Brain microvascular endothelial cell (primary cell): Measurements from ENCODE around the gene CCL15.

Experiments
- DNase-seq: peaks from one replicate; pipeline ENCODE4 v3.0.0-alpha.2; 2020
- H3K27ac ChIP-seq: fragments of 250-450 bp; sonication (Bioruptor Pico); 2 replicates; pipeline ENCODE4 v1.5.1; 2020; ENCODE audit warnings: mild to moderate bottlenecking, moderate library complexity
- H3K27me3 ChIP-seq: fragments of 250-450 bp; sonication (Bioruptor Pico); replicated peaks from 2 replicates; pipeline ENCODE4 v1.5.1; 2020; ENCODE audit warnings: mild to moderate bottlenecking
- H3K36me3 ChIP-seq: fragments of 250-450 bp; sonication (Bioruptor Pico); replicated peaks from 2 replicates; pipeline ENCODE4 v1.5.1; 2020; ENCODE audit warnings: mild to moderate bottlenecking
- H3K4me3 ChIP-seq: 2 replicates; pipeline ENCODE4 v1.5.1; 2011; ENCODE audit warnings: low read depth, mild to moderate bottlenecking, control low read depth, low read length, moderate library complexity
- in situ Hi-C: cut with HindIII; loops from 2 replicates; pipeline ENCODE4 v1.10.0; 2017; ENCODE audit warnings: low sequenced_read_pairs, low pct_ligation_motif_present
- TF ChIP-seq, protein P1 (sequence below): IDR thresholded peaks from 2 replicates; pipeline ENCODE4 v1.5.1; 2011; ENCODE audit warnings: low read depth, mild to moderate bottlenecking, moderate library complexity, low read length, control low read depth, inconsistent platforms; ENCODE audit errors: missing control alignments

Gene CCL15, protein sequence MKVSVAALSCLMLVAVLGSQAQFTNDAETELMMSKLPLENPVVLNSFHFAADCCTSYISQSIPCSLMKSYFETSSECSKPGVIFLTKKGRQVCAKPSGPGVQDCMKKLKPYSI

DNA sequence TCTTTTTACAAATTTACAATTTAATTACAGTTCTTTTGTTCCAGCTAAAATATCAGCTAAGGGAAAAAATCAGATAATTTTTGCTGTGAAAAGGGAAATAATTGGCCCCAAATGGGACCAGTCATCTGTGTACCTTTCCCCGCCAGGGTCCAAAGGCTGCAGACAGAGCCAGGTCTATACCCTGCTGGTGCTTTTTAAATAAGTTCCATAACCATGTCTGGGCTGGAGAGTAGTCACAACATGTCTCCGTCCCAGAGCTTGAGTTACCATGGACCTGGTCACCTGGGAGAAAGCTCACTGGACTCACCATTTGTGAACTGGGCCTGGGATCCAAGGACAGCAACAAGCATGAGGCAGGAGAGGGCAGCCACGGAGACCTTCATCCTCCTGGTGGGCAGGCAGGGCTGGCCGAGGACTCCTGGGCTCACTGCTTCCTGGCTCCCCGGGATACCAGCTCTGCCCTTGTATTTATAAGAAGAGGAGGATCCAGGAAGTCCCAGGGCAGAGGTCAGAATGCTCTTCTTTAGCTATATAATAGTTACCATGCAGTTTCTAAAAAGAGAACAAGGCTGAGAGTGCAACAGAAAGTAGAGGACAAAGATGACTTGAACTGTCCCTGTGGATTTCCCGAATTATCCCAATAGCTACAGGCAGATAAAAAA lies at the start of gene CCL15:
Gene CCL15, minus strand, starts transcription at position 444 of the 662 bp plus-strand sequence. Its CDS starts 61 bp downstream, at position 383.
- Histone ChIP-seq H3K27me3 (no peaks in the 10 kb centered on the region), H3K4me3 (no peak within 1 kb of the TSS), H3K36me3 (no peaks in the 10 kb centered on the region), H3K27ac (no peak within 1 kb of the TSS)
- in situ Hi-C loops: no loop called here
- TF ChIP-seq, protein P1, sequence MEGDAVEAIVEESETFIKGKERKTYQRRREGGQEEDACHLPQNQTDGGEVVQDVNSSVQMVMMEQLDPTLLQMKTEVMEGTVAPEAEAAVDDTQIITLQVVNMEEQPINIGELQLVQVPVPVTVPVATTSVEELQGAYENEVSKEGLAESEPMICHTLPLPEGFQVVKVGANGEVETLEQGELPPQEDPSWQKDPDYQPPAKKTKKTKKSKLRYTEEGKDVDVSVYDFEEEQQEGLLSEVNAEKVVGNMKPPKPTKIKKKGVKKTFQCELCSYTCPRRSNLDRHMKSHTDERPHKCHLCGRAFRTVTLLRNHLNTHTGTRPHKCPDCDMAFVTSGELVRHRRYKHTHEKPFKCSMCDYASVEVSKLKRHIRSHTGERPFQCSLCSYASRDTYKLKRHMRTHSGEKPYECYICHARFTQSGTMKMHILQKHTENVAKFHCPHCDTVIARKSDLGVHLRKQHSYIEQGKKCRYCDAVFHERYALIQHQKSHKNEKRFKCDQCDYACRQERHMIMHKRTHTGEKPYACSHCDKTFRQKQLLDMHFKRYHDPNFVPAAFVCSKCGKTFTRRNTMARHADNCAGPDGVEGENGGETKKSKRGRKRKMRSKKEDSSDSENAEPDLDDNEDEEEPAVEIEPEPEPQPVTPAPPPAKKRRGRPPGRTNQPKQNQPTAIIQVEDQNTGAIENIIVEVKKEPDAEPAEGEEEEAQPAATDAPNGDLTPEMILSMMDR: no peak
- DNase-seq: no peak

DNA sequence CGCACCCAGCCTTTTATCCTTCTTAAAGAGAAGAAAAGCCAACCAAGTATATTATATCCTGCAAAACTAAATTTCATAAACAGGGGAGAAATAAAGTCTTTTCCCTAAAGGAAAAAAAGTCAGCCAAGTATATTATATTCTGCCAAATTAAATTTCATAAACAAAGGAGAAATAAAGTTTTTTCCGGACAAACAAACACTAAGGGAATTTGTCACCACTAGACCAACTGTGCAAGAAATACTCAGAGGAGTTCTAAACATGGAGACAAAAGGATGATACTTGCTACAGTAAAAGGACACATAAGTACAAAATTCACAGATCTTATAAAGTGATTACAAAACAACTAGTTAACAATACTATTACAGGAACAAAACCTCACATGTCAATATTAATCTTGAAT lies 48.3 kb upstream of the CCL15 start:
- in situ Hi-C loops: no loop called here
- Histone ChIP-seq H3K27ac (no peak overlapping the region), H3K36me3 (no peaks in the 10 kb centered on the region), H3K4me3 (no peak overlapping the region), H3K27me3 (no peaks in the 10 kb centered on the region)
- TF ChIP-seq, protein P1: no peak
- no peak for DNase-seq

DNA sequence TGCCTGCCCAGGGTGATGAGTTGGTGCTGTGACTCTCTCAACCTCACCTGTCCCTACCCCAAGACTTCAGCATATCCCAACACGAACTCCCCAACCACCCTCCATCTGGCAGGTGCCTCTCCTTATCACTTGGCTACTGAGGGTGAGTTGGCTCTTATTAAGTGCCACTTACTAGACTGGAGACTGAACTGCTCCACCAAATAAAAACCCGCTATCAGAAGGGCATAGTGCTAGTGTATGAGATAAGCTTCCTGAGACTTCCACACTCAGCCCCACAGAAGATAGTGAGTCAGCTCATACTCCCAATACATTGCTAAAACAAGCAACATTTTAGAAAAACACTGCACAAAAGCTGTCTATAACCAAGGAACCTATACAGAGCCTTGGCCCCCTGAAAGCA lies 46.7 kb upstream of the CCL15 start:
- in situ Hi-C loops: no loop called here
- TF ChIP-seq, protein P1: no peak
- H3K27me3 ChIP-seq: no peaks in the 10 kb centered on the region

DNA sequence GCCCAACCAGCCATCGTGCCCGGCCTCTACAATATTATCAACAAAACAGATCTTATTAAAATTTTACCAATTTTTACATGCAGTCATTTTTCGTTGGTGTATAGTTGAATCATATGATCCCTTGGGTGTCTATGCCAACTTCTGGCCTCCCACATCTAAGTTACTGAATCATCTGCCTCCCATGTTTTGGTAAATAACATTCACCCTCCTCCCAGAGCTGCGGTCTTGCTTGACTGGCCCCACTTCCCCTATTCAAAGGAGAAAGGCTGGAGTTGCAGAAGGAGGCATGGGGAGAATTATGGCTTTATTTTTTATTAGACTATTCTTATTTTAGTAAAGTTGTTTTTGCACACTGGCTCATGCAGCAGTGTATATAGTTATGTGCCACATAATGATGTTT lies 34.9 kb upstream of the CCL15 start:
- Histone ChIP-seq H3K27me3 (no peaks in the 10 kb centered on the region), H3K36me3 (no peaks in the 10 kb centered on the region), H3K4me3 (no peak overlapping the region), H3K27ac (no peak overlapping the region)
- no peak for DNase-seq
- in situ Hi-C loops: no loop called here
- TF ChIP-seq, protein P1: no peak

More for the DNA sequence above, 46.7 kb upstream of the CCL15 start:
- no peak for DNase-seq
- no peaks in the 10 kb centered on the region for H3K36me3 ChIP-seq
- H3K4me3 ChIP-seq: no peak overlapping the region
- no peak overlapping the region for H3K27ac ChIP-seq

DNA sequence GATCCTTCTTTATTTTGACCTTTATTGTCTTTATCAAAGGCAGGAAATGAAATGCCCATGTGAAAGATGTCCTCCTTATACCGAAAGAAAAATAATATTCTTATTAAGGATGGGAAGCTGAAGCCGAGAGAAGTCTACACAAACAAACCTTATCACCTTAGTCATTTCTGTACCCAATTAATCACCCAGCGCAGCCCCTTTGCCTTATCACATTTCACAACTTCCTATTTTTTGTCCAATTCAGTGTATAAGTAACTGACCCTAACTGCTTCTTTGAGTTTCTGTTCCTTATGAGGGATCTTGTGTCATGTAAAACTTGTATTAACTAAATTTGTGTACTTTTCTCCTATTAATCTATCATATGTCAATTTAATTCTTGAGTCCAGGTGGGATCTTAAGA lies 32.8 kb upstream of the CCL15 start:
- Histone ChIP-seq H3K27me3 (no peaks in the 10 kb centered on the region), H3K4me3 (no peak overlapping the region), H3K36me3 (no peaks in the 10 kb centered on the region), H3K27ac (no peak overlapping the region)
- DNase-seq: no peak
- in situ Hi-C loops: no loop called here
- TF ChIP-seq, protein P1: no peak

DNA sequence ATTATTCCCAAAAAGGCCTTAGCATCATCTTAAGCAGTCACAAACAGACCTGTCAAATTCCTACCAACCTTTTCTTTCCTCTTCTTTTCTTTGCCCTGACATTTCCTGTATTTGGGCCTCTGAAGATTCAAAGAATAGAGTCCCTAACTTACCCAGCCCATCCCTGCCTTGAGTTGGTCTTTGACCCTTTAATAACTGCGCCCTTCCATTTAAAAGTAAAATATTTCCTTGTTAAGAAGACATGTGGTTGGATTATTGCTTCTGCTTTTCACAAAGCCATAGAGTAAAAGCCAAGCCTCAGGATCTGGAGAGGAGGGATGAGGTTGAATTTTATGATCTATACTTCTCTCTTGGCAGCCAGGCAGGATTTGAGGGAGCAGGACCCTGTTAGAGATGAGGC lies 29.6 kb upstream of the CCL15 start:
- Histone ChIP-seq H3K36me3 (no peaks in the 10 kb centered on the region), H3K27me3 (no peaks in the 10 kb centered on the region), H3K27ac (no peak overlapping the region), H3K4me3 (no peak overlapping the region)
- in situ Hi-C loops: no loop called here
- TF ChIP-seq, protein P1: no peak
- no peak for DNase-seq
